ENCODE data around the gene TMPRSS11B. TPM values are rescaled to one million over a fixed set of nuclear protein-coding genes. Genes with fewer than 3 reads are reported as not detected.
"Not testable (repeated sequence)": the region's sequence is repeated elsewhere in the genome, so short reads cannot be mapped to it uniquely, and the experiment has no call there.

The TMPRSS11B gene
- total RNA-seq, 2 donors from 2014 or later: not detected

- Histone ChIP-seq H3K4me1 (no peaks in the 10 kb centered on the region), H3K9ac (ENCODE audit: low read depth in 2 of 2, low read length in 2 of 2) (no peak overlapping the region), H3K4me3 (no peak overlapping the region), H3K27ac (no peak overlapping the region), H3K27me3 (no peaks in the 10 kb centered on the region), H3K9me3 (no peaks in the 10 kb centered on the region), H3K36me3 (no peaks in the 10 kb centered on the region)
- intact Hi-C loops (cut with DNase I): no loop called here
- no peak for DNase-seq
- TF ChIP-seq, protein P1, sequence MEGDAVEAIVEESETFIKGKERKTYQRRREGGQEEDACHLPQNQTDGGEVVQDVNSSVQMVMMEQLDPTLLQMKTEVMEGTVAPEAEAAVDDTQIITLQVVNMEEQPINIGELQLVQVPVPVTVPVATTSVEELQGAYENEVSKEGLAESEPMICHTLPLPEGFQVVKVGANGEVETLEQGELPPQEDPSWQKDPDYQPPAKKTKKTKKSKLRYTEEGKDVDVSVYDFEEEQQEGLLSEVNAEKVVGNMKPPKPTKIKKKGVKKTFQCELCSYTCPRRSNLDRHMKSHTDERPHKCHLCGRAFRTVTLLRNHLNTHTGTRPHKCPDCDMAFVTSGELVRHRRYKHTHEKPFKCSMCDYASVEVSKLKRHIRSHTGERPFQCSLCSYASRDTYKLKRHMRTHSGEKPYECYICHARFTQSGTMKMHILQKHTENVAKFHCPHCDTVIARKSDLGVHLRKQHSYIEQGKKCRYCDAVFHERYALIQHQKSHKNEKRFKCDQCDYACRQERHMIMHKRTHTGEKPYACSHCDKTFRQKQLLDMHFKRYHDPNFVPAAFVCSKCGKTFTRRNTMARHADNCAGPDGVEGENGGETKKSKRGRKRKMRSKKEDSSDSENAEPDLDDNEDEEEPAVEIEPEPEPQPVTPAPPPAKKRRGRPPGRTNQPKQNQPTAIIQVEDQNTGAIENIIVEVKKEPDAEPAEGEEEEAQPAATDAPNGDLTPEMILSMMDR (IDR thresholded peaks at IDR 0.05): no peak
Measured at GRCh38 chr4:68218044-68218443, 27.4 kb downstream of the TMPRSS11B start.

- no peak for DNase-seq
- H3K27ac ChIP-seq: no peak overlapping the region
- H3K27me3 ChIP-seq: no peaks in the 10 kb centered on the region
- TF ChIP-seq, protein P1 (IDR thresholded peaks at IDR 0.05): no peak
- H3K36me3 ChIP-seq: no peaks in the 10 kb centered on the region
- H3K9me3 ChIP-seq: no peaks in the 10 kb centered on the region
- no peak overlapping the region for H3K4me3 ChIP-seq
- no peak overlapping the region for H3K9ac ChIP-seq (ENCODE audit: low read depth in 2 of 2, low read length in 2 of 2)
- no peaks in the 10 kb centered on the region for H3K4me1 ChIP-seq
- intact Hi-C loops (cut with DNase I): no loop called here
Measured at GRCh38 chr4:68216501-68216900, 29.0 kb downstream of the TMPRSS11B start.

- no peak for DNase-seq
- no peaks in the 10 kb centered on the region for H3K27me3 ChIP-seq
- no peak overlapping the region for H3K27ac ChIP-seq
- intact Hi-C loops (cut with DNase I): no loop called here
- TF ChIP-seq, protein P1 (IDR thresholded peaks at IDR 0.05): no peak
- H3K4me1 ChIP-seq: no peaks in the 10 kb centered on the region
- no peak overlapping the region for H3K4me3 ChIP-seq
- no peak overlapping the region for H3K9ac ChIP-seq (ENCODE audit: low read depth in 2 of 2, low read length in 2 of 2)
- H3K36me3 ChIP-seq: no peaks in the 10 kb centered on the region
- no peaks in the 10 kb centered on the region for H3K9me3 ChIP-seq
Measured at GRCh38 chr4:68209003-68209402, 36.5 kb downstream of the TMPRSS11B start.

- H3K4me1 ChIP-seq; H3K4me3 ChIP-seq; H3K27ac ChIP-seq; H3K9me3 ChIP-seq; H3K36me3 ChIP-seq; H3K27me3 ChIP-seq; DNase-seq; intact Hi-C loops (cut with DNase I); H3K9ac ChIP-seq (ENCODE audit: low read depth in 2 of 2, low read length in 2 of 2): not testable (repeated sequence)
Measured at GRCh38 chr4:68194305-68194704, 51.2 kb downstream of the TMPRSS11B start.

GRCh38 chr4:68193194-68193593, 52.3 kb downstream of the TMPRSS11B start:
- no peak overlapping the region for H3K4me3 ChIP-seq
- intact Hi-C loops (cut with DNase I): no loop called here
- no peaks in the 10 kb centered on the region for H3K27me3 ChIP-seq
- TF ChIP-seq, protein P1 (IDR thresholded peaks at IDR 0.05): no peak
- no peak overlapping the region for H3K27ac ChIP-seq
- H3K9ac ChIP-seq (ENCODE audit: low read depth in 2 of 2, low read length in 2 of 2): no peak overlapping the region
- no peaks in the 10 kb centered on the region for H3K9me3 ChIP-seq
- DNase-seq: no peak
- no peaks in the 10 kb centered on the region for H3K4me1 ChIP-seq
- no peaks in the 10 kb centered on the region for H3K36me3 ChIP-seq

DNA sequence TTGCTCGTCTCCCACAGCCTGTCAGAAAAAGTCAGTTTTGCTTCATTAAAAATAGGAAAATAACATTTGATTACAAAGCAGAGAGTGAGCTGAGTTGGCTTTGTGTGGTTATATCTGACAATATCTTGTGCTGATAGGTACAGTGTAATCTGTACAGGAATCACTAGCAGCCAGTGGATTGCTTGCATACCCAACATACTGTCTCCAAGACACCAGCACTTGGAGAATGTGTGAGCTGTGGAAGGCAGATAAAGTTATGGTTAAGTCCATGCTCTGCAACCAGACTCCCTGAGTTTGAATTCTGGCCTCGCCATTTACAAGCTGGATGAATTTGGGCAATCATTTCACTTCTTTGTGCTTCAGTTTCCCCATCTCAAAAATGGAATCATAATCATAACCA, 58.3 kb downstream of the TMPRSS11B start:
- intact Hi-C loops (cut with DNase I): no loop called here
- TF ChIP-seq, protein P1 (IDR thresholded peaks at IDR 0.05): no peak
- Histone ChIP-seq H3K9me3 (no peaks in the 10 kb centered on the region), H3K27me3 (no peaks in the 10 kb centered on the region), H3K36me3 (no peaks in the 10 kb centered on the region), H3K4me1 (no peaks in the 10 kb centered on the region), H3K4me3 (no peak overlapping the region), H3K9ac (ENCODE audit: low read depth in 2 of 2, low read length in 2 of 2) (no peak overlapping the region), H3K27ac (no peak overlapping the region)
- no peak for DNase-seq
